GM19328 (cell line): ENCODE data around the gene PDCD1.

ENCODE experiments used
- ATAC-seq: cut with Tn5 transposase; IDR thresholded peaks from one replicate; pipeline ENCODE4 v1.9.1; 2021; ENCODE audit warnings: mild to moderate bottlenecking, moderate library complexity; ENCODE audit not compliant: unreplicated experiment

The PDCD1 gene

DNA sequence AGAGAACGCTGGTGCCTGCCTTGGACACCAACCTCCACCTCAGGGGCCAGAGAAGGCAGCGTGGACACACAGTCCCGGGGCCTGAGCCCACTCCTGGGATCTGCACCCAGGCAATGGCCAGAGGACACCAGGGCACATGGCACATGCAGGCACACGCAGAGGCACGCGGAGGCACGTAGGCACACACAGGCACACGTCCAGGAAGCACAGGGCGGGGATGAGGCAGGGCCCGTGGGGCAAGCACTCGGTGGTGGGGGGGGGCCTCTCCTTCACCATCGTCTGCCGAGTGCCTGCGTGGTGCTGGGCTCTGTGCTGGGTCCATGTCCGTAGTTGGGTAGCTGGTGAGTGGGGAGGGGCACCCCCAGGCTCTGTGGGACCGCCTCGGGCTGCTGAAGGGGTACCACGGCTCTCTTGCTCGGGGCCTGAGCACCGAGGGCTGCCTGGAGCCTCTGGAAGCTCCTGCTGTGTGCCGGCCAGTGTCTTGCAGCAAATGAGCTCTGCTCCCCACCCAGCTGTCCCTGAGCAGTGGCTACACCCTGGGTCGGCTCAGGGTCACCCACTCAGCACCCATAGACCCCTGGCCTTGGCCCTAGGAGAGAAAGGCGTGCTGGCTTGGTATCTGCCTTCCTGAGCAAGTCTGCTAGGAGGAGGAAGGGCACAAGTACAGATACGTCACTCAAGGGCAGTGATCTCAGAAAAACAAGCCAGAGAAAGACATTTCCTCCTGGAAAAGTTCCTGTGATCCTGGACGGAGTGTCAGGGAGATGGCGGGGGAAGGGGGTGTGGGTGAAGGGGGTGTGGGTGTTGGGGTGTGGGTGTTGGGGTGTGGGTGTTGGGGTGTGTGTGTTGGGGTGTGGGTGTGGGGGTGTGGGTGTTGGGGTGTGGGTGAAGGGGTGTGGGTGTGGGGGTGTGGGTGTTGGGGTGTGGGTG, 37.3 kb upstream of the PDCD1 start:
- ATAC-seq: no peak

DNA sequence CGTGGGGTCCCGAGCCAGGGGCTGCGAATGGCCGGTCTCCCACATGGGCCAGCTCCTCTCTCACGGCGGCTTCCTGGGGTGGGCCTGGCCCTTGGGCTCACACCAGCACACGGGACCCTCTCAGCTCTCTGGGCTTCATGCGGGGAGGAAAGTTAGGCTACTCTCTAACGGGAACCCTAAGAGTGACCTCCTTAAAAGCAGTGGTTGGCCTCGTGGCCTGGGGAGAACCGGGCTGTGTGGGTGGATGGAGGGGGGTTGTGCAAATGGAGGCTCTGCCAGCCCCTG, 36.7 kb upstream of the PDCD1 start:
- ATAC-seq: no peak

DNA sequence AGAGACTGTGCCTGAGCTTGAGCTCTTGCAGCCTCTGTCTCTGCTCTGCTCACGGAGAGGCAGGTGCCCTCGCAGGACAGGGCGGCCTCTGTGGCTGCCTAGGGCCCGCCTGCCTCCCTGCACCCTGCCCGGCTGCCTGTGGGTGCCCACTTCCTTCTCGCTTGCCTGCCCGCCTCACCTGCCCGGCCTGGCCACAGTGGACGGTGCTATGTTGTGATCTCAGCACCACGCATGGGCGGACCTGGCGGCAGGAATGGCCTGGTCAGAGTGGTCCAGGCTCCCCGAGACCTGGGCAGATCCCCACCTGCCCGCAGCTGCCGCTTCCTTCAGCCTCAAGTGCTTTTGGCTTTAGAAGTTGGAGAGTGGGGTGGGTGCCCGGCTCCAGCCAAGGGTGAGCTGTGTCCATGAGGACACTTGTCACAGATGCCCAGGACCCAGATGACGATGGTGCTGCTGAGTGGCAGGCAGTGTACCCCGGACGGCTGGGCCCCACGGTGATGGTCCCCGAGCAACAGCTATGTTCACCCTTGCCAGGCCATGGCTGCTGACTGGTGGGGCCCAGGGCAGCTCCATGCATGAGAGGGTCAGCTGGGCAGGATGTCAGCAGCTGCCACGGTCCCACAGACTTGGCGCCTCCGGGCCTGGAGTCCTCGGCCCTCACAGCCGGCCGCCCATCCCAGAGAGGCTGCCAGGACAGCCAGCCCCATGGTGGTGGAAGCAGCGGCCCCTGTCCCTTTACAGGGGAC, 36.2 kb upstream of the PDCD1 start:
- ATAC-seq: no peak

DNA sequence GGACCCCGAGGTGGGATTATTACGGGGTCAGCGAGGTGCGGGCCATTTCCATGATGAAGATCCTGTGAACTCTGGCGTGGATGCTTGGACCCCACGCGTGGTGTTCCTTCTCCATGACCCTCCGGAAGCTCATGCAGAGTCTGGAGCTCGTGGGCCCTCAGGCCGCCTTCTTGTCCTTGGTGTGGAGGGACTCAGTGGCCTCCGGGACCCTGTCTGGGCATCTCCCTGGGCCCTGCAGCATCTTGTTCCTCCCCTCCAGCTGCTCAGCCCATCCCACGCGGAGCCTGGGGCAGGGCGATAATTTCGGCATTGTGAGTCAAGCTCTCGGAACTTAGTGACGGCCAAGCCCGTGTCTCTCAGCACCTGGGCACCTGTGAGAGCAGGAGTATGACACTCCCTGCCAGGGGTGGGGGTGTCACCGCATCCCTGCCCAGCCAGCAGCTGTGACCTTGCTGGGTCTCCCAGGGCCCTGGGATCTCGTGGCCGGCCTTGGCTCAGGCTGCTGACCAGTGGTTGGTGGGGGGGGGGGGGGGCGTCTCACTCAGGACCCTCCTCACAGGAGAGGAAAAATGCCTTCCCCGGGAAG, 35.5 kb upstream of the PDCD1 start:
- ATAC-seq: no peak

DNA sequence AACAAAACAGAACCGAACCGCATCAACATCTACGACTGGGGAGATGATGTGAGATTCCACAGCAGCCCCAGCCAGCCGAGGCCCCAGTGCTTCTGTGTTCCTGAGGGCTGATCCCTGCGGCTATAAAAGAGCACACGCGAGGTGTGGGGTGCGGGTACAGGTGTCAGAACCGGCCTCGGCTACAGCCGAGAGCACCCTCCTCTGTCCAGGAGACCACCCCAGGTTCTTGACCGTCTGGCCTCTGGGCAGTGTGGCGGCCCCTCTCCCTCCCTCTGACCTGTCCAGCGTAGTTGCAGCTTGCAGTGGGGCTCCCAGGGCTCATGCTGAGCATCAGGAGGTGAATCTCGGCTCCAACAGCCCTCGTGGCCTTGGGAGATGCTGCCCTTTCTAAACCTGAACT, 34.6 kb upstream of the PDCD1 start:
- ATAC-seq: no peak

DNA sequence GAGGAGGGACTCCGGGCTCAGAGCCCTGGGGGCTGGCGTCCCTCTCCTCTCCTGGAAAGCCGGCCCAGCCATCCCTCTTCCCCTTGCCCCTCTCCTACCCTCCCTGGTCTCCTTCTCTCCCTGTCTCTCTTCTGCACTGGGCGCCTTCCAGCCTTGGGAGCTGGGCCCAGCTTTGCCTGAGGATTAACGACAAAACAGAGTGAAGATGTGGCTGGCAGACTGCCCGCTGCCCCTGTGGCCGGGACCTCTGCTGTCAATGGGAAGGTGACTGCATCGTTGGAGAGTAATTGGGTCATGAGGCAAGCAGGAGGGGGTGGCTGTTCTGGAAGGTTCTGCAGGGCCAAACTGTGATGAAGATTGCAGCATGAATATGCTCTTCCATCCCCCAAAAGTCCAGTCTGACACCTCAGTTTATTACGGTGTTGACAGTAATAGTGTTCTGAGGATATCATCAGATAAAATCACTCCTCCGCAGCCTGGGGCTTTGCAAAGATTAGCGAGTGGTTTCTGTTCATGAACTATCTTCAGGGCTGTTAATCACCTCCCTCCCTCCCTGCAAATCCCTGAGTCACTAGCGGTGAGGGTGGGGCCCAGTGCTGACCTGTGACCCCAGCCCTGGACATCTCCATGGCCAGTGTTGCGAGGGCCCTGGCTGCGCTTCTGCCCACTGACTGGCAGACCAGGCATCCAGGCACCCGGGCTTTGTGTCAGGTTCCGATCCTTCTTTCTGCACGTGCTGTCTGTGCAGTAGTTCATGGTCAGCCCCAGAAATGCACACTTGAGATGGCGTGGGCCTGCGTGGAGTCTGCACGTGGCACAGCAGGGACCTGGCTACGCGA, 33.8 kb upstream of the PDCD1 start:
- no peak for ATAC-seq

DNA sequence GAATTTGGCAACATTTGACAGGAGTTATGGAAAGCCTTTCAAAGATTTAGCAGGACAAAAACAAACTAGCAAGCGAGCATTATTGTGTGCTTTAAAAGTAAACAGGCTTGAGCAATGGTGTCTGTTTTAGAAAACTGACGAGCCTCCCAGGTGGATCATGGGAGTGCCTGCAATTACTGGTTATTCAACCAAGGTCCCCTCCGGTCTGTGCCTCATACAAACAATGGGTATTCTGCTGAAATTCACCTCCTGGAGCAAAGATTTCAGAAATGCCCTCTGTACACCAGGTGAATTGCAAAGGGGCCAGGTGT, 33.2 kb upstream of the PDCD1 start:
- no peak for ATAC-seq

DNA sequence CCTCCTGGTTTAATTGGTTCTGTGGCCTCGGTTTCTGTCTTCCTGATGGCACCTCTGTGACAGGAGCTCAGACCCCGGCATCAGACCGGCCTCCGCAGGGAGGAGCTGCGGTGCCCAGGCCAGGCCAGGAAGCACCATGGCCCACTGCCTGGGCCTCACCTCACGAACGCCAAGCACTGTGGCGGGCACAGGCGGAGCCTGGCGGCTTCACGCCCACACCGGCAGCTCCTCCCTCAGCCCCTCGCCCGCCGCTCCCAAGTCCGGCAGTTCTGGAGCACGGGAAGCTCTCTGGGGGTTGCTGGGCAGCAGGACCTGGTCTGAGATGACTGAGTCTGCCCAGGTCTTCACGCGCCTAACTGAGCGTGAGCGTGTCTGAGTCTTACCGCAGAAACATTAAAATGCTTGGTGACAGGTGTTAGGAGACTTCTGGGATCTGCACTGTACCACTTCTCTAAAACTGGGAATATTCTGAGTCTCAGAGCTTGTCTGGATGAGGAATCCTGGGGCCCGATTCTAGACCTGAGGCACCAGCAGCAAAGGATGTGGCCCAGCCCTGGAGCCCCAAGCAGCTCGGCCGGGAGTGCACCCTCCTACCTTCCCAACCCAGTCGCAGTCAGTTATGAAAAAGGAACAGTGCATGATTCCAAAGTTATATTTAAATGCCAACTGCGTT, 32.8 kb upstream of the PDCD1 start:
- no peak for ATAC-seq

DNA sequence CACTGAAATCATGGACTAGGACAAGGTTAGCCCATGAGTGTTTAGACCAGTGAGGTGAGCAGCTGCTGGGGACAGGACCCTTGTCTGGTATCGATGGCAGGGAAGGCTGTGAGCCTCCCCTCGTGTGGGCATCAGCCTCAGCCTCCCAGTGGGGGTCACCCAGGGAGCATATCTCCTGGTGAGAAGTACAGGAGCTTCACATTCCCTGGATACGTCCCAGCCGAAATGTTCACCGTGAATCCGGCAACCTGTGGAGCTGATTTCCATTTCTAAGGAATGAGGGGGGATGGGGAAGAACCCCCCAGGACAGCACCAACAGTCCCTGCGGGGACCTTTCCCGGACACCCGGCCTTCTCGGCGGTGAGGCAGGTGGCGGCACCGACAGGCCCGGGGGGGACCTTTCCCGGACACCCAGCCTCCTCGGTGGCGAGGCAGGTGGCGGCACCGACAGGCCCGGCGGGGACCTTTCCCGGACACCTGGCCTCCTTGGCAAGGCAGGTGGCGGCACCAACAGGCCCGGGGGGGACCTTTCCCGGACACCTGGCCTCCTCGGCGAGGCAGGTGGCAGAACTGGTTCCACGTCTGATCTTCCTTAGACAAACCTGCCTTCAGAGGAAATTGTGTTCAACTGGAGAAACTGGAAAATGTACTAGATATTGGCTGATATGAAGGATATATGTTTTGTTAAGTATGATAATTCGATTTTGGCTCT, 32.0 kb upstream of the PDCD1 start:
- ATAC-seq: no peak

DNA sequence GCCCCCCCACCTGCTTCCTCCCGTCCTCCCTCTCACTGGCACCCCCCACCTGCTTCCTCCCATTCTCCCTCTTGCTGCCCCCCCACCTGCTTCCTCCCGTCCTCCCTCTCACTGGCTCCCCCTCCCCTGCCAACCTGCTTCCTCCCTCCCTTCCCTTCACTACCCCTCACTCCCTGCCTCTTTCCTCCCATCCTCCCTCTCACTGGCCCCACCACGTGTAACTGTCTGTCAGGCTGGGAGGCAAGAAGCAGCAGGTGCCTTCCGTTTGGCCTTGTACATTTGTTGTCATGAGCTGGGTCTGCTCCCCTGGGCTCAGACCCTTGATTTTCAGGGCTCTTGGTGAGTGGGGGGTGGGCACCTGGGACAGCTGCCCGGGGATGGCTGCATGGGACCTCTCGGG, 29.9 kb upstream of the PDCD1 start:
- no peak for ATAC-seq

DNA sequence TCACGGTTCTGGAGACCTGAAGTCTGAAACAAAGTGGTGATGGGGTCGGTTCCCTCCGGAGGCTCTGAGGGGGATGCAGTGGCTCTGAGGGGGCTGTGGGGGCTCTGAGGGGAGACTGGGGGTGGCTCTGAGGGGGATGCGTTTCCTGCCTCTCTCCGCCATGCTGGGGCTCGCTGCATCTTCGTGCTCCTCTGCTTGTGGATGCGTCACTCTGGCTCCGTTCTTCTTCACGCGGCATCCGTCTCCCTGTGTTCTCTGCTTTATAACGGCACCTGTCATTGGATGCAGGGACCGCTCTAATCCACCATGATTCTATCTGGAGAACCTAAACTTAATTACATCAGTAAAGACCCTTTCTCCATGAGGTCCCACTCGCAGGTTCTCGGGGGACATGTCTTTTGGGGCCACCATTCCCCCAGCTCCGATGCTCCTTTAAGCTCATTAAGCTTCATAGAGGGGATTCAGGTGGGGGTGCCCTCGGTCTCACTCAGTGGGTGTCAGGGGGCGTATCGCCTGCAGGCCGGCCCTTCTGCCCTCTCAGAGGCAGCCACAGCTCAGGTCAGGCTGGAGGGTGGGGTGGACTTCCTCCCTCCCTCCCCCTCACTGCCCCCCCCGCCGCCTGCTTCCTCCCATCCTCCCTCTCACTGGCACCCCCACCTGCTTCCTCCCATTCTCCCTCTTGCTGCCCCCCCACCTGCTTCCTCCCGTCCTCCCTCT, 29.3 kb upstream of the PDCD1 start:
- ATAC-seq: no peak

DNA sequence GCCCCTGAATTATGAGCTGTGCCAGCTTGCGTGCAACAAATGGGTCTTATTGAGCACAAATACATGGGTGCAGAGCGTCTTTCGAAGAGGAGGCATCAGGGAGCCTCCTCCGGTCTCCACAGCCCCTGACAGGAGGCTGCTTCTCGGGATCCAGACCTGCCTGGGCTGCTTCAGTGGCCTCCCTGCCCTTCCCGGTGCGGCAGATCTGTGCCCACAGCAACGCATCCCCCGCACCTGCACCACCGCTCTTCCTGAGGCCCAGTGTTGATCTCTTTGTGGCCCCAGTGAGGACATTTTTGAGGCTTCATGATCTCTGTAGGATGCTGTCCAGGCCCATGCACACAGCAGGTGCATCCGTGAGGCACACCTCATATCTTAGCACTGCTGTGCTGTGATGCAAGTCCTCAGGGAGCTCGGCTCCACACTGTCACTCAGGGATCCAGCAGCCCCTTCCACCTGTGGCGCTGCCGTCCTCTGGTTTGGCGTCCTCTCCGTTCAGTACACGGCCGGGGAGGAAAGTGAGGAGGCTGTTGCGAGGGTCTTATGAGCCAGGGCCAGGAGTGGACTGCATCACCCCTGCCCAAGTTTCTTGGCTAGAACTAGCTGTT, 28.2 kb upstream of the PDCD1 start:
- ATAC-seq: no peak

DNA sequence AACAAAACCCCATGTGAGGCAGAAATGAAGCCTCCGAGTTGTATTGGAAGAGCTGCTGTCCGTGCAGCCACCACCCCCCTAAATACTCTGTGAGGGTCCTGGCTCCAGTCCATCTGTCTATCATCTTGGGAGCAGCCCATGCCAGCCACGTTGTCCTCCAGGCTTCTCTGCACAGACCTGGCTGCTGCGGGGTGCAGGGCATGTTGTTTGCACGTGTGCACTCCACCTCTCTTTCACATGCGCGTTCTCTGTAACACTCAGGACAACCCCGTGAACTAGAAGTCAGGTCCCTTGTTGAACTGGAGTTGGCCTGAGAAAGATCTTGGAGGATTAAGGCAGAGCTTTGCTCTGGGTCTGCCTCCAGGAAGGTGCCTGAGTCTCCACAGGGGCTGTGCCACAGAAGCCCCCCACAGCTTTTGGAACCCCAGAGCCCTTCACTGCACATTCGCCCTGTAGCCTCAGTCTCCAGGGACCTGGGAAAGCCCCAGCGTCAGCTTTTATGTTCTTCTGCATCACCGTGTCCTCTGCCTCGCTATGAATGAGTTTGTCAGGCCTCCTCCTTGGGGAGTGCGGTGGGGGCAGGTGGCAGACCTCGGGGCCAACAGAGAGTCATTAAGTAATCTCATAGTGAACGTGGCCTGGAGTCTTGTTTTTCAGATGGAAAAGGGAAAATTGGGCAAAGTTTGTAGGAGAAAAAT, 27.4 kb upstream of the PDCD1 start:
- no peak for ATAC-seq

DNA sequence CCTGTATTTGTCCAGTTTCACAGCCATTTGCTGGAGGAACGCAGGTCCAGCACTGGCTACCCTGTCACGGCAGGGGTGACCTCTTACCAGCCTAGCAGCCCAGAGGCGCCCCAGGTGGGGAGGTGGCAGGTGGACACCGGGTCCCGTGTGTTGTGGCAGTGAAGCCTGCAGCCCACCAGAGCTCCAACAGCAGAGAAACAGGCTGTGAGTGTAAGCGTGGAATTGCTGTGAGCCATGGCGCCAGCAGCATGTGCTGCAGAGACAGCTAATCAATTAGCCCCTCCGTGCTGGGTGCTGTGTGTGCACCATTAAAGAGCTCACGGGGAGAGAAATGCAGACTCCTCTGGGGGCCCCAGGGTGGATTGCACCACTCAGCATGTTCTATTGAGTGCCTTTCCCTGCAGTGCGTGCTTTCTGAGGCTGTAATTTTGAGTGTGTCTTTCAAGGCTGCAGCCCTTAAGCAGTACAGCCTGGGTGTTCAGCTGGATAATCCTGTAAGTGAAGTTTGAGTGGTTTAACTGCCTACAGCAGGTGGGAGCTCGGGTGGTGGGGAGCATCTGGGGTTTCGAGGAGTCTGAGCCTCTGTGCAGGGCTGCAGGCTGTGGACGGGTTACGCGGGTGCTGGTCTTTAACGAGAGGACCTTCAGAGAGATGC, 26.7 kb upstream of the PDCD1 start:
- ATAC-seq: no peak

DNA sequence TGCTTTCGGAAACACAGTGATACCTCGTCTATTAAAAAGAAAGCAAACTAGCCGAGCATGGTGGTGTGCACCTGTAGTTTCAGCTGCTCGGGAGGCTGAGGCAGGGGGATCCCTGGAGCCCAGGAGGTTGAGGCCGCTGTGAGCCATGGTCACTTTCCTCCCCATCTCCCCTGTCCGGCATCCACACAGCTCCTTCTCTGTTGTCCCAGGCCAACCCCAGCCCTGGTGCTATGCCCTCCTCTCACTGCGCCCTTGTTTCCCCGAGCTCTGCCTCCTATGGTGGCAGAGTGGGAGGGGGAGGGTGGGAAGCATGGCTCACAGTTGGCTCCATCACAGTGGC, 26.2 kb upstream of the PDCD1 start:
- ATAC-seq: no peak

DNA sequence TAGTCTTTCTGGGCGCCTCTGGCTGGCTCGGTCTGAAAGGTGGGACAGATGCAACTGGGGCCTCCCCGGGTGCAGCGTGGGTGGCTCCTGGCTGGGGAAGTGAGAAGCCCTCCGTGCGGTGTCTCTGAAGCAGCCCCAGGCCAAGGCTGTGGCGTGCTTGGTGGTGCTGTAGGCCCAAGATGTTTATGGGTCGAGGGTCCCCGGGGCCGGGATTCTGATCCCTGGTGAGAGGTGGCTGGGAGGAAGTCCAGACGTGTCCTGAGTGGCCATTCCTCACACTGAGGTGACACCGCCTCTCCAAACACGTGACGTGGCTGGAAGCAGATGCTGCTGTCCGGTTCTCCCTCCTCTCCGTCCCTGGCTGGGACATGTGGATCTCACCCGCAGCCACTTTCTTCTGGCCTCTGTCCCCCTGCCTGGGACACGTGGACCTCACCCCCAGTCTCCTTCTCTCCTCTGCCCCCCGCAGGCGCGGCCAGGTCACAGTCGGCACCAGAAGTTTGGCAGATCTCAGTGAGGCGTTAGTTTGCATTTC, 23.5 kb upstream of the PDCD1 start:
- peak; percentile 58 for ATAC-seq

DNA sequence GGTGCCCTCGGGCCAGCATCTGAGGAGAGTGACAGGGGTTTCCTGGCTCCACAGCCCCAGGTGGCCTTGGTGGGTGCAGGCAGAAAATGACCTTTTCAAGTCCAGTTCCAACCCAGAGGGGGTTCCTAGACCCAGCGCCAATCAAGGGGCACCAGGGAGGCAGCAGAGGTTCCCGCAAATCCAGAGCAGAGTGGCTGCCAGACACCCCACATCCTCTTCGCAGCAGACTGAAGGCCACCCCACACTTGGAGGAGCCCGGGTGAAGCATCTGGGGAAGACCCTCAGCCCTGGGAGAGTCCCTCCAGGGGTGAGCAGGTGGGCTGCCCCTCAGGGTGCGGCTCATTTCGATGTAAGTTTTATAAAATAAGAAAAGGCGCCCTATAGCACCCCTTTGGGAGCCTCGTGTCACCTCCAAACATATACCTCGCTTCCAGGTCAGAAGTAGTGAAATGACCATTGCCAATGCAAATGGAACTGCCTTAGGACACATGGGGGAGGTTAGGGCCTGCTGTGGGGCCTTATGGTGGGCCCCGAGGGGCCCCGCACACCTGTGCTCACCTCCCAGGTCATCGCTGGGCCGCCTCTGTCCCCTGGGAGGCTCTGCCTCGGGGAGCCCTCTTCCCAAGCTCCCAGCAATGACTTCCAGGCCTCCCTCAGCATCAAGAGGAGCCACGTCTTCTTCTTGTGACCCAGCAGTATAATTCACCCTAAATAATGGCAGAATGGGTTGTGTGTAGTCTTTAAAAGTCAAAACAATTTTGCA, 21.8 kb upstream of the PDCD1 start:
- no peak for ATAC-seq
